H1 (cell line): Measurements from ENCODE around the gene ADM5. TPM values are rescaled to one million over a fixed set of nuclear protein-coding genes. Genes with fewer than 3 reads are reported as not detected.

ENCODE experiments used
- ASH2L ChIP-seq: fragments of 200-600, 300-600 bp; sonication (generic); IDR thresholded peaks from one replicate; pipeline ENCODE4 v1.7.1; 2017; ENCODE audit warnings: low read length
- CEBPB ChIP-seq: IDR thresholded peaks from 2 replicates; pipeline ENCODE4 v1.6.1; 2012; ENCODE audit warnings: low read depth, low read length
- CTBP2 ChIP-seq: IDR thresholded peaks from 2 replicates; pipeline ENCODE4 v1.7.0; 2011; ENCODE audit warnings: borderline replicate concordance, mild to moderate bottlenecking, moderate library complexity, mixed read lengths, low read length; ENCODE audit not compliant: insufficient read depth, insufficient read length
- GABPA ChIP-seq: IDR thresholded peaks from 2 replicates; pipeline ENCODE4 v1.6.1; 2011; ENCODE audit warnings: mild to moderate bottlenecking, low read length, moderate library complexity, borderline replicate concordance; ENCODE audit not compliant: insufficient read depth
- NRF1 ChIP-seq: IDR thresholded peaks from 2 replicates; pipeline ENCODE4 v1.6.1; 2011; ENCODE audit warnings: mild to moderate bottlenecking, low read depth, low read length, improper control_type of control experiment
- TBP ChIP-seq: IDR thresholded peaks from 2 replicates; pipeline ENCODE4 v1.6.1; 2011; ENCODE audit warnings: low read depth, low read length, improper control_type of control experiment
- polyA plus RNA-seq, 7 experiments: library from polyadenylated mRNA; depleted of rRNA in 3 of 7; stranded (reverse) in 5 of 7; unstranded in 2 of 7; fragments of >200 nt in 5 of 7; fragments of 200-250 nt in 2 of 7; gene quantifications; 1 replicate in 5 of 7; 2 replicates in 1 of 7; 4 replicates in 1 of 7; pipeline versions ENCODE4 v1.2.1 to v1.2.3, GENCODE V29; 2011 to 2013; ENCODE audit warnings: missing spikeins in 2 of 7, mixed read lengths in 2 of 7
- total RNA-seq: library from RNA; stranded (reverse); fragmentation: NEBNext Ultra II Directional; extraction: Animal tissue kit (Norgen Biotek cat#: 25700); gene quantifications from 2 replicates; pipeline ENCODE4 v1.2.1, GENCODE V29; 2021

ADM5 gene
- total and polyA plus RNA-seq, 2 of the 8 experiments (the other 6 are each of a cell fraction or from before 2014, with no cell fraction given), result 2.5 to 2.6 TPM

DNA sequence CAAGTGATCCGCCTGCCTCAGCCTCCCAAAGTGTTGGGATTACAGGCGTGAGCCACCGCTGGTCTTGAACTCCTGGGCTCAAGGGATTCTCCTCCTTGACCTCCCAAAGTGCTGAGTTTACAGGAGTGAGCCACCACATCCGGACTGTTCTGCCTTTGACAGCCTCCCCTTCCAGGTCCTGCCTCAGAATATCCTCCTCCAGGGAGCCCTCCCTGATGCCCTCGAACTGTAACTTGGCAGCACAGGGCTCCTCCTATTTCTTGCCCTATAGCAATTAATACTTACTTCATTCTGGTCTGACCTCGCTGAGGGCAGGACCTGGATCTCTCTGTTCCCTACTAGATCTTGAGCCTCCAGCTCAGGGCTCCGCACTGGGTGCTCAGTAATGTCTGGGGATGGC lies 7.5 kb downstream of the ADM5 start (continued):
- TF ChIP-seq CTBP2 (no peak), GABPA (no peak), ASH2L (no peak), CEBPB (no peak), TBP (no peak), NRF1 (no peak)
